ENCODE measurements around the gene KIF5C.
"Not testable (repeated sequence)": the region's sequence is repeated elsewhere in the genome, so short reads cannot be mapped to it uniquely, and the experiment has no call there.

Gene KIF5C

DNA sequence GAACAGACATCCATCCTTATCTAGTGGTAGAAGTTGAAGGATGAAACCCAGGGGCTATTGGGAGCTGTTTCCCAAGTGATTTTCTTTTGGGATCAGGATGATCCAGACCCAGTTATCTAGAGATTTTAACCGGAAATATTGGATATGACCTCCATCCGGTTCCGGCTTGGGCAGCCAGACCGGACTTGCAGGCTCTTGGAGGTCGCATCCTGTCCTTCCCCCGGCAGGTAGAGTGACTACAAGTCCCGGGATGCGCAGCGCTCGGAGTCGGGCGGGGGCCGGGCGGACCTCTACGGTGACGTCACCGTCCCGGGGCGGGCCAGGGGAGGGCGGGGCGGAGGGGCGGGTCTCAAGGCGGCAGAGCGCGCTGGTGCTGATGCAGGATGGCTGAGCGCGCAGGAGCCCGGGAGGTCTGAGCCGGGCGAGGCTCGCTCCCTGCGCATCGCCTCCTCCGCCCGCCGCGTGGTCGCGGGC lies at the start of gene KIF5C:
Gene KIF5C (plus strand): TSS at position 360 of the 474 bp plus-strand sequence. CDS start 391 bp downstream, outside the sequence.
- DNase-seq: peak; percentile 62

DNA sequence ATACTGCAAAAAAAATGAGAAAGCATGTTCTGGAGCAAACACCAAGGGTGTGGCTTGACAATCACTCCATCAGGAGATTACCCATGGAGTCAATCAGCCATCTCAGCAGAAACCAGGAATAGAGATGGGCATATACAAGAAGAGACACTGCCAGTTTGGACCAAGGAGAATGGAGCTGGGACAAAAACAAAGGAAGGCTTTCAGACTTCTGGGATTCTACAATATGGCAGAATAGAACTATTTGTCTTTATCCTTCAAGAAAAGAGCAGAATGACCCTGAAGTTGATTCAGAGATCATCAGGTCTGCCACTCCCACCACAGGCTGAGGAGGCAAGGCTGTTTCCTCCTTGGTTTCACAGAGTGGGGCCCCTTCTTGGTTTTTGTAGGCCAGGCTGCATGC lies 48.2 kb upstream of the KIF5C start:
- no peak for DNase-seq

DNA sequence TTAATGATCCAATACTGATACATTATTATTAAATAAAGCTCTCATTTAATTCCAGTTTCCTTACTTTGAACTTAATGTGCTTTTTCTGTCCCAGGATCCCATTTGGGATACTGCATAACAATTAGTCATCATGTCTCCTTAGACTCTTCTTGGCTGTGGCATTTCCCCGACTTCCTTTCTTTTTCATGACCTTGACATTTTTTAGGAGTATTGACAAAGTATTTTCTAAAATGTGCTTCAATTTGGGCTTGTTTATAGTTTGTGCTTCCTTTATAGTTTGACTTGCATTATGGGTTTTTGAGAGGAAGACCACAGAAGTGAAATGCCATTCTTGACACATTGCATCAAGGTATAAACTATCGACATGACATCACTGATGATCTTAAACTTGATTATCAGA lies 46.1 kb upstream of the KIF5C start:
- no peak for DNase-seq

DNA sequence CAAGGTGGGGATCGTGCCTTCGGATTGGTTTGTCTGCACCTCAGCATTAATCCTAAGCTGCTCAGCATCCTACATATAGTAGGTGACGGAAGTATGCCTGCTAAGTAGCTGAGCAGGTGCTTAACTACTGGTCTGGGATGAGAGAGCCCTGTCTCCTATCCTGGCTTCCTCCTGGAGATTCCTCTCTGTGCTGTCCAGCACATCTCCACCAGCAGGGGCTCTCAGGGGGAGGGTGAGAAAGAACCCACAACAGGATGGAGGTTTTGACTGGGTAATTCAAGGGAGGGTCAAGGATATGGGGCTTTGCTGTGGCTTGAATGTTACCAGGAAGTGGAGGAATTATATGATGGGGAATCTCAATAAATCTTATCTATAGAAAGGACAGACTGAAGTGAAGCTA lies 45.4 kb upstream of the KIF5C start:
- DNase-seq: no peak

DNA sequence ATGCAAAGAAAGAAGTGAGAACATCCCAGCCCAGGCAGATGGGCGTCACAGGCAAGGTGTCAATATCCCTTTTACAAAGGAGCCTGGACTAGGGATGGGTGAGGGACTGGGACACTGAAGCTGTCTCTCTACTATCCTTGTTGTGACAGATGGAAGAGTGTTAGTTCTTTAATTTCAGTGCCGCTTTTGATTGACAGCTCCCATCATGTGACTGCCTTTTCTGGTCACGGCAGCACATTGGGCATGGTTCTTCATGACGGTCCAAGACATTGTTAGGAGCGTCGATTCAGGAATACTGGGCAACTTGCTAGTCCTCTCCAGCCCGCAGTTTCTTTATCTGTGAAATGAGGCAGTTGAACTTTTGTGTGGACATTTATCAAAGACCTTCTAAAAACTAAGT lies 42.4 kb upstream of the KIF5C start:
- no peak for DNase-seq

DNA sequence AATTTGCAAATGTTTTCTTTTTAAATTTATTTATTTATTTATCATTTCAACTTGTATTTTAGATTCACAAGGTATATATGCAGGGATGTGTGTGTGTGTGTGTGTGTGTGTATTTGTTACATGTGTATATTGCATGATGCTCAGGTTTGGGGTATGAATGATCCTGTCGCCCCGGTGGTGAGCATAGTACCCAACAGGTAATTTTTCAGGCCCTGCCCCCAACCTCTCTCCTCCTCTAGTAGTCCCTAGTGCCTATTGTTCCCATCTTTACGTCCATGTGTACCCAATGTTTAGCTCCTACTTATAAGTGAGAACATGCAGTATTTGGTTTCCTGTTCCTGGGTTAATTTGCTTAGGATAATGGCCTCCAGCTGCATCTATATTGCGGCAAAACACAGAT lies 33.0 kb upstream of the KIF5C start:
- DNase-seq: no peak

DNA sequence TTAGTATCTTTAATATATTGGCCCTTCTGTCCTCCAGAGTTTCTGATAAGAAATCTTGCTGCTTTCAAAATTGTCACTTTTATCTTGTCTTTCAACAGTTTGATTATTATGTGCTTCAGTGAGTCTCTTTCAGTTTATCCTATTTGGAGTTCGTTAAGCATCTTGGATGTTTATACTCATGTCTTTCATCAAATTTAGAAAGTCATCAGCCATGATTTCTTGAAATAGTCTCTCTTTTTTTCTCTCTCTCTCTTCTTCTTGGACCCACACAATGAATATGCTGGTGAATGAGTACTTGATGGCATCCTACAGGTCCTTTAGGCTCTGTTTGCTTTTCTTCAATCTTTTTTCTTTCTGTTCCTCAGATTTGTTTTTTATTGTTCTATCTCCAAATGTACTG lies 26.9 kb upstream of the KIF5C start:
- DNase-seq: no peak

DNA sequence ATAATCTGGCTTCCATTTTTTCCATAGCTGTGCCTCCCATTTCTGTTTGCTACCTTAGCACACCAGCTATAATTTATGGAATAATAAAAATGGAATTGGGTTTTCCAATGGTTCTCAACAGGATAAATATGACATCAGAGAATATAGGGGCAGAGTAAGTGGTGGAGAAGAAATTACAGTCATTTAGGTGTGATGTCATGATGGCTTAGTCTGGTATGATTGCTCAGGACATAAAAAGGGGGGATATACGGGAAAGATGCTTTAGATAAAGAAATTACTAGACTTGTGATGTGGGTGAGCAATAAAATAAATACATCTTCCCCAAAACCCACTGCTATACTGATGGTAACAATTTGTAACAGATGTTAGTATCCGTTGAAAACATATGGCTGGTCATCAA lies 21.6 kb upstream of the KIF5C start:
- no peak for DNase-seq

DNA sequence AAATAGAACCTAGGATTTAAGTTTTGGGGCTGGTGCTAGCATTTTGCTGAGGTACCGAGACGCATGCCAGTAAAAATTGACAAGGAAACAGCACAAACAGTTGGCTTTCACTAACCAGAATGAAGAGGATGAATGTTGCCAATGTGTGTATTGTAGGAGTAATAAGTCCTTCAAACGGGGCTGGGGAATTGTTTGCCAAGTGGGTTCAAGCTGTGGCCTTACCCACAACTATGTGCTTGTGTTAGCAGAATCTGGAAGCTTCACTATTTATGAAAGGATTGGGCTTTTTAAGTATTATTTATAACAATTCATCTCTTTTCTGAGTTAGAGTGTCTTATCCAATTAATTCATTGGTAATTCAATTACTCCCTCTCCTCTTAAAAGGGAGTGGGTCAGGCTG lies 15.0 kb upstream of the KIF5C start:
- DNase-seq: no peak

DNA sequence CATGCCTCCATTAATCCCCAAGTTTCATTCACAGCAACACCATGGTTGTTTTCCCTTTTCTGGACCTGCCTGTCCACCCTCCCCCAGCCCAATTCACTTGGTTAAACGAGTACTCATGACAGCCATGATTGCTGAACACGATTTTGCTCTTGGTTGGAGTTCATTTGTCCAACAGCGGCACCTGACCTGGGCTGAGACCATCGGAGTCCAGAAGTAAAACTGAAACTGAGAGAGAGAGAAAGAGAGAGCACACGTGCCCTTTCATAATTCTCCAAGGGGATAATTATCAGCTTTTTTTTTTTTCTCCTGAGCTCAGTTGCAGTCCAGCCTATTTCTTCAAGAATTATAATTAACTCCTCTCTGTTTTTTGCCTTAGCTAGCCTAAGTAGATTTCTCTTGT lies 13.7 kb upstream of the KIF5C start:
- no peak for DNase-seq

DNA sequence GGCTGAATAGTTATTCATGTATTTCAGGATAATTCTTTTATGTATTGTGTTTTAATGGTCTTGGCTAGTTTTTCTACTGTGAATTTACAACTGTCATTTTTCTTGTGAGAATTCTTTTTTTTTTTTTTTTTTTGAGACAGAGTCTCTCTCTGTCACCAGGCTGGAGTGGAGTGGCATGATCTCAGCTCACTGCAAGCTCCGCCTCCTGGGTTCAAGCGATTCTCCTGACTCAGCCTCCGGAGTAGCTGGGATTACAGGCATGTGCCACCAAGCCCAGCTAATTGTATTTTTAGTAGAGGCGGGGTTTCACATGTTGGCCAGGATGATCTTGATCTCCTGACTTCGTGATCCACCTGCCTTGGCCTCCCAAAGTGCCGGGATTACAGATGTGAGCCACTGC lies 12.5 kb upstream of the KIF5C start:
- not testable (repeated sequence) for DNase-seq

DNA sequence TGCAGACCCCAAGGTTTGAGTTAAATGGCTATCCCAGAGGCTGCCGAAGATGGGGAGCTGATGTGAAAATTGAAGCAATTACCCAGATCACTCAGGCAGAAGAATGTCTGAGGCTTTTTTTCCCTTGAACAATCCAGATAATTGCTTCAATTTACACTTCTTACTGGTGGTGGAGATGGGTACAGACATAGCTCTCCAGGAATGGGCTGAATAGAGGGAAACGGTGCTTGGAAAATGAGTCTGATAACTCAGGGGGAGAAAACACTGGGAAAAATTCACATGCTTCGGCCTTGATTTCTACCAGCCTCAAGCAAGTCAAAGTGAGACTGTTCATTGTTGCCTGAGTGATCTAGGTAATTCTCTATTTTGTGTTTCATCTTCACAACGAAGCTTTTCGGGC lies 9.5 kb upstream of the KIF5C start:
- DNase-seq: no peak

DNA sequence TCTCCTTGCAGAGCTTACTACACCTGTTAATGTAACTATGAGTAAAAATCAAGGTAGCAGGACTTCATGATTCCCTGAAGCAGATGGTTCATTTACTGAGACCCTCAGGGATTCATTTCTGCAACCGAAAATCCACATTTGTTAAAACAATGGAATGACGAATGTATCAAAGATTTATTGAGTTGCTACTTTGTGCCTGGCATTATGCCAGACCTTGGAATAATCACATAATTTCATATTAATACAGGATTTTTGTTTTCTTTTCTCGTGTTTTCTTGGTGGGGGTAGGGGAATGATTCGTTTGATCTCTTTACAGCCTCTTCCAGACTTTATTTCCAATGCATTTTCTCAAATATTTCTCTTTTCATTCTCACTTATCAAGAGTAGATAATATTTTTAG lies 8.9 kb upstream of the KIF5C start:
- DNase-seq: no peak

DNA sequence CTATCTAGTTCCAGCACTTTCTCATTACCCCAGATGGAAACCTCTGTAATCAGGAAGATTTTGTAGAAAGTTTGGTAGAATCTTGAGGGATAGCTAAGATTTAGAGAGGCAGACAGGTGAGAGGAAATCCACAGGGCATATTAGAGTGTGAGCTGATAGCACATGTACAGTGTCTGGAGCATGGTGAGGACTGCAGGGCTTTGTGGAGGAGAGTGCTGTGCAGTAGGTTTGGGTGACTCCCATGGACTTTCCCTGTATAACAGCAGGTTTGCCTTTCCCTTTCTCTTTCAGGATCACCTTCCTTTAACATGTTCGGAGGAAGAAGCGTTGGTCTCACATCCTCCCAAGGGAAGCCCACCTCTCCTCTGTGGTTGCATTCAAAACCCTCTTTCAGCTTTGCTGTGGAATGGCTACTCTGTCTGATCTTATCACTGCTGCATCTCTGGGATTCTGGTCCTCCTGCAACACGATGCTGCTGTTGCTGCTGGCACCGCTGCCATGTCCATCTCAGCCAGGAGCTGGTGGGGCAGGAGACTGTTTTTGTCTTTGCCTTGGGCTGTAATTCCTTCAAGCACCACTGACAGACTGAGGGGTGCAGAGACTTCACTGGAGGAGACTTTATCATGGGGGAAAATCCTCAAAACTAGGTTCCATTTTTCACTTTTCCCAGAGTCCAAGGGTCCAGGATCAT lies 7.8 kb upstream of the KIF5C start:
- no peak for DNase-seq

DNA sequence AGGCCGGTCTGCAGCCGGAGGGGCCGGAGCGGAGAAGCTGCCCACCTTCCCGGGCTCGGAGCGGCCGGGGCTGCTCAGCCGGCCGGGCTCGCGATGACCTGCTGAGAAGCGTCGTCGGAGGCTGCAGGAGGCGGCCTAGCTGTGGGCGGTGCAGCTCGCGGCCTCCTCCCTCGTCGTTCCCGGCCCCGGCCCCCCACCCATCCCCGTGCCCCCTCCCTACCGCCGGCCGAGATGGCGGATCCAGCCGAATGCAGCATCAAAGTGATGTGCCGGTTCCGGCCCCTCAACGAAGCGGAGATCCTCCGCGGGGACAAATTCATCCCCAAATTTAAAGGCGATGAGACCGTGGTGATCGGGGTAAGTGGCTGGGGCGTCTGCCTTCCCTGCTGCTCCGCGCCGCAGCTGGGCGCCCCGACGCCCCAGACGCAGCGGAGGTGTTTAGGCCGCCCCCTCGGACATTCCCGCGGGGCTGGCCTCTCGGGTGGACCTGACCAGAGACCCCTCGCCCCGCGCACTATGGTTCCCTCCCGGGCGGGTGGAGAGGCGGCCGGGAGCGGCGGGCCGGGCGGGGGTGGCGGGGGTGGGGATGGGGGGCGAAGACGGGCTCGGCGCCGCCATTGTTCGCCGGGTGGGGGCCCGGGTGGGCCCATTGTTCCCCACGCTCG lies 492 bp downstream of the KIF5C start:
- no peak for DNase-seq

DNA sequence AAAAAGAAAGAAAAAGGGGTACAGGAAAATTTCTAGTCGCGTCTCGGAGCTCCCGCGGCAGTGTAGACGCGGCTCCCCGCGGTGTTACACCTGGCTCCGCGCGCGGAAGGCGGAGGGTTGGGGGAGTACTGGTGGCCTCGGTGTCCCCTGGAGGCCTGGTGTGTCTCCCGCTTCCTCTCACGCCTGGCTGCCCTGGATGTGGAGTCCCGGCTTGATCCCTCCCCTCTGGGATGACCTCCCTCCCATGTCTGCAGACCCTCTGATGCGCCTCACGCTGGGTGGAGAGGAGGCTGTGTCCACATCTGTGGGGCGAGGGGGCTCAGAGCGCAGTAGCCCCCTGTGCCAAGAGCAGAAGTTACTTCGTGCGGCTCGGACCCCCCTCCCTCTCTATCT lies 1.2 kb downstream of the KIF5C start:
- no peak for DNase-seq

DNA sequence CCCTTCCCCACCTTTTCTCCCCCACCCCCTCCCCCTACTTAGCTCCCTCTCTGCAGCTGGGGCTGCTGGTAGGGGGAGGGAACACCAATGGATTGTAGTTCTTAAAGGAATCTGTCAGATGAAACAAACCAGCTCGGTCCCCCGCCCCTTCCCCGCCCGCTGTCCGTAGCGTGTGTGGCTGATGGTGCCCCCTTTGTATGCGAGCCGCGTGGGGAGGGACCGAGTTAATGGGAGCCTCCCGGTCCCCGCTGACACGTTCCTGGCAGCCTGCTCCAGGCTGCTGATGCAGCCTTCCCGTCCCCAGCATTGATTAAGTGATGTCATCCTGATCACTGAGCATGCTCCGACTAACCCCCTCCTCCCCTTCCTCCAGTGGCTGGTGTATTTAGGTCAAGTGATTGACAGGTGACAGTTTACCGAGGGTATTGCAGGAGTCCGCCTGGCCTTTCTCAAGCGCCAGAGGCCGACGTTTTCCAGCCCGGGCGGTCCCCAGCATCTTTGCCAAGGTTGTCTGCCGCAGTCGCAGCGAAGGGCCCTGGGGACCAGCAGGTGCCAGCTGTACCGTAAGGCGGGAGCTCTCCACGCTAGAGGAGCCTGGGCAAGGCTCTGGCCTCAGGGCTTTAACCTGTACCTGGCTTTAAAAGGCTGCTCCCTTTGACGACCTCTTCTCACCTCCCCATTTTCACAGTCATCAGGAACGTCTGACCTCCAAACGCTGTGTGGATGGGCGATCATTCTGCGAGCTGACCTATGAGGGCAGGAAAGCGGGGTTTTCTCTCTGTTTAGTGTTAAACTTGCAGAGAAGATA lies 1.8 kb downstream of the KIF5C start:
- peak; percentile 68 for DNase-seq

DNA sequence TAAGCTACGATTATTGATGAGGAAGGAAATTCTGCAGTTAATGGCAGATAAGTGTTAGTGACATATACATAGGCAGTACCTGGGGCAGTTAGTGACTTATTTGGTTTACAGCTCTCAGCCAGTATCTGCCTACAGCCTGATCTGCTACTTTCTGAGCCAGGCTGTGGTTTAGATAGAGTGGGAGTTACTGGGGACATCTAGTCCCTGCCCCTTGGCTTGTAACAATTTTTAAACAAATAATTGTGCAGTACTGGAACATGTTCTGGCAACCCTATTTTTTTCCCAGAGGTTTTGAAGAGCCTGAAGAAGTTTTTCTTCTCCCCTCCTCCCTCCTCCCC lies 2.3 kb downstream of the KIF5C start:
- DNase-seq: no peak

DNA sequence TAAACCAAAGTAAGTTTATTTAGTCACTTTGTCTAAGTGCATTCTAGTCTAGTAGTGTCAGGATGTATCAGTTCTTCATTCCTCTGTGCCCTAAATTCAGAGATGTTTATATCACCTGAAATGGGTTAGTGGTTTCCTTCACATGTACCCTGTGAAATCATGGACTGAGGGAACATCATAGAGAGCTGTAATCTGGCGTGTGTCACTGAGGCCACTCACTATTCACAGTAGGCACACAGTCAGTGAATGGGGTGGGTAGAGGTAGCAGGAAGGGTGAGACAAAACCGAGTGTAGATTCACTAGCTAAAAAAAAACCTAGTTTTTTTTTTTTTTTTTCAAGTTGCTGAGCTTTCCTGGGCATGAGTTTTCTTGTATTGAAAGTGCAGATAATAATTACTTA lies 5.6 kb downstream of the KIF5C start:
- no peak for DNase-seq

DNA sequence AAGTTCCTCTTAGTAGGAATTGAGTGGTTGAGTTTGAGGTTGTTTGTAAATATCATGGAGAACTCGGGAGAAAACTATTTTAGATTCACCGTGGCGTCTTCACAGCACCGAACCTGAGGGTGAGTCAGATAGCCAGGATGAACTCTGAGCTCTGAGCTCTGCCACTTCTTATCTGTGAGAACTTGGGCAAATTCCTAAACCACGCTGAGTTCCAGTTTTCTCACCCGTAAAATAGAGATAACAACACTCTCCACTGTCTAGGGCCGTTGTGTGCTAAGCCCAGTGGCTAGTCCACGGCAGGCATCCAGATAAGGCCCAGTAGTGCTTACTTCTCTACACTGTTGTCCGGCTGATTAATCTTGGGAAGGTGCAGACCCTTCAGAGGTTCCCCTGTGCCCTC lies 7.0 kb downstream of the KIF5C start:
- DNase-seq: no peak

DNA sequence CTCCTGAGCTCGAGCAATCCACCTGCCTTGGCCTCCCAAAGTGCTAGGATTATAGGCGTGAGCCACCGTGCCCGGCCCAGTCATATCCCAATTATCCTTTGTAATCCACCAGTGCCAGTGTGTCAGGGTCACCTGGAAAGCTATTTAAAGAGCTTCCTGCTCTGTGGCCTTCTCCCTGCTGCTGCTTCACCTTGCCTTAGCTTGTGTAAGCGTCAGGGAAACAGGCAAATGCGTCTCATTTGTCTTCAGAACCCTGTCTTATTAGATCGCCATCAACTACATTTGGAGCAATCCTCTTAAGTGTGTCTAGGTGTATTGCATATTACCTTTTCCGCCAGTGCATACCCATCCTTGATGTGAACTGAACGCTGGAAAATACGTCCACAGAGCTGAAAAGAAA lies 10.2 kb downstream of the KIF5C start:
- no peak for DNase-seq

DNA sequence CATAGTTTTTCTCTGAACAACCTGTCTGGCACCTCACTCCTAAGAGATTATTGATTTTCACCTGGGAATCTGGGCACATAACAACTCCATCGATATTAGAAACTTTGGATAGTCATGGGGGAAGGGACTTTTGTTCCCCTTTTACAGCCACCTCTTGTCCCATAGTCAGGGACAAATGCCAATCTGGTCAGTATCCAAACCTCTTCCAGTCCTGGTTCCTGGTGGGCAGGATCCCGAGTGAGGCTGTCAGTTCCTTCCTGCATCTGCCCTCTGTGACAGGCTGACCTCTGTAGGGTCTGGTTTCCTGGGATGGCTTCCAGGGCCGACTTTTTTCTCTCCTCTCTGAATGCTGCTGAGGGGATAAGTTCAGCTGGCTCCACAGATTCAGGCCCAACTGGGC lies 11.0 kb downstream of the KIF5C start:
- DNase-seq: no peak

DNA sequence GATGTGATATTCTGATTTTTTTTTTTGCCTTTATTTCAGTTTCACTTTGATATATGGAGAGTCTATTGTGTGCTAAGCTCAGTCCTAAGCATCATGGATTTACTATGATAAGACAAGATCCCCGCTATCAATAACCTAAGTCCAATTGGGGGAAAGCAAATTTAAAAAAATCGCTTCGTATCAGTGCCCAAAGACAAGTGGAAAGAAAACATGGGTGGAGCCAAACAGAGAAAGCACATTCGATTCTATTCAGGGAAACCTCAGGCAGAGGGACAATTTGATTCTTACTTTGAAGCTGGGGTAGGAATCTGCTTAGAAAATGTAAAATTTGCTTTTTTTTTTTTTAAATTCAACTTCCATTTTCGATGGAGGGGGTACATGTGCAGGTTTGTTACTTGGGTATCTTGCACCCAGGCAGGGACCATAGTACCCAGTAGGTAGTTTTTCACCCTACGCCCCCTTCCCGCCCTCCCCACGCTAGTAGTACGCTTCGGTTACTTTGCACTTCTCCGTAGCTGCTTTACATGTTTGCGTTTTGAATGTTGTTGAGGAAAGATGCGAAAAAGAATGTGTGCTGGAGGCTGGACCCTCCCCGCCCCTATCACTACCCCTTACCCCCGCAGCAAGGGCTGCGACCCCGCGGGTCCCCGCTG lies 12.4 kb downstream of the KIF5C start:
- no peak for DNase-seq

Data from NCI-H510A treated with DMSO at 0.1 percent for 48 hours (cell line).